Caco-2 (cell line): ENCODE data around the gene SIK3. TPM values are rescaled to one million over a fixed set of nuclear protein-coding genes. Genes with fewer than 3 reads are reported as not detected.
A peak's percentile ranks its signal among the peaks of the same experiment; 100 is the strongest.

Experiments
- BruUV-seq: library from RNA; stranded (reverse); fragments of 400-500 nt; replicated peaks from 2 replicates; lab custom pipeline; 2021; lab: Mats Ljungman, UMichigan
- CTCF ChIA-PET: fragments of 300-600 bp; sonication (Branson Sonifier 250); formaldehyde crosslinking; loops from one replicate; lab custom pipeline; 2022; ENCODE audit warnings: antibody characterized with exemption; lab: Charles Lee
- POLR2A ChIA-PET: fragments of 300-600 bp; sonication (Branson Sonifier 250); formaldehyde crosslinking; loops from one replicate; lab custom pipeline; 2022; ENCODE audit warnings: antibody characterized with exemption; lab: Charles Lee
- DNase-seq, 2 experiments: peaks; one replicate each; pipeline versions ENCODE4 v3.0.0 to v3.0.0-alpha.2; 2020 to 2022
- H3K27me3 ChIP-seq: replicated peaks from 2 replicates; pipeline ENCODE4 v1.6.0; 2011; ENCODE audit warnings: low read length; ENCODE audit not compliant: control insufficient read depth, insufficient read depth
- H3K36me3 ChIP-seq: 2 replicates; pipeline ENCODE4 v1.5.1; 2011; ENCODE audit warnings: low read length; ENCODE audit not compliant: control insufficient read depth, insufficient read depth
- H3K4me1 ChIP-seq: fragments of 250-450 bp; sonication (Bioruptor Pico); 2 replicates; pipeline ENCODE4 v1.5.1; 2020; ENCODE audit warnings: mild to moderate bottlenecking
- H3K4me3 ChIP-seq: 2 replicates; pipeline ENCODE4 v1.5.1; 2011; ENCODE audit warnings: low read depth, mild to moderate bottlenecking, control low read depth, low read length
- H3K9me3 ChIP-seq: fragments of 250-450 bp; sonication (Bioruptor Pico); 2 replicates; pipeline ENCODE4 v1.5.1; 2020; ENCODE audit warnings: mild to moderate bottlenecking, moderate library complexity
- H3K27ac Mint-ChIP-seq: one replicate; pipeline ENCODE4 v1.8.0; 2022; ENCODE audit warnings: mixed read lengths; ENCODE audit not compliant: unreplicated experiment
- H3K27me3 Mint-ChIP-seq: one replicate; pipeline ENCODE4 v1.8.0; 2022; ENCODE audit warnings: mixed read lengths; ENCODE audit not compliant: insufficient read depth, unreplicated experiment
- H3K36me3 Mint-ChIP-seq: one replicate; pipeline ENCODE4 v1.8.0; 2022; ENCODE audit warnings: mild to moderate bottlenecking, mixed read lengths; ENCODE audit not compliant: insufficient read depth, unreplicated experiment
- H3K4me1 Mint-ChIP-seq: one replicate; pipeline ENCODE4 v1.8.0; 2022; ENCODE audit warnings: low read depth, mixed read lengths; ENCODE audit not compliant: unreplicated experiment
- H3K4me3 Mint-ChIP-seq: one replicate; pipeline ENCODE4 v1.8.0; 2022; ENCODE audit warnings: mild to moderate bottlenecking, moderate library complexity, mixed read lengths; ENCODE audit not compliant: unreplicated experiment
- H3K9me3 Mint-ChIP-seq: one replicate; pipeline ENCODE4 v1.8.0; 2022; ENCODE audit warnings: mixed read lengths; ENCODE audit not compliant: unreplicated experiment
- intact Hi-C: fragments of 100-400 bp; cut with micrococcal nuclease; formaldehyde crosslinking; loops from one replicate; pipeline ENCODE4 v1.10.0; 2022; ENCODE audit not compliant: unreplicated experiment
- total RNA-seq: library from RNA; stranded (reverse); gene quantifications from 2 replicates; pipeline ENCODE4 v1.2.3, GENCODE V29; 2022
- TF ChIP-seq, protein P1 (sequence below), 2 experiments: fragments of 200-600 bp in 1 of 2; IDR thresholded peaks; 1 replicate in 1 of 2; 2 replicates in 1 of 2; pipeline versions ENCODE4 v1.5.1 to v1.8.0; 2011 to 2022; ENCODE audit warnings: antibody characterized with exemption in 1 of 2, control low read depth in 1 of 2, inconsistent platforms in 1 of 2, low read depth in 1 of 2, low read length in 1 of 2, mild to moderate bottlenecking in 1 of 2, moderate library complexity in 1 of 2; ENCODE audit not compliant: insufficient read depth in 1 of 2, severe bottlenecking in 1 of 2, unreplicated experiment in 1 of 2

The SIK3 gene
- total RNA-seq, 1 experiment from 2014 or later = 65.7 TPM

DNA sequence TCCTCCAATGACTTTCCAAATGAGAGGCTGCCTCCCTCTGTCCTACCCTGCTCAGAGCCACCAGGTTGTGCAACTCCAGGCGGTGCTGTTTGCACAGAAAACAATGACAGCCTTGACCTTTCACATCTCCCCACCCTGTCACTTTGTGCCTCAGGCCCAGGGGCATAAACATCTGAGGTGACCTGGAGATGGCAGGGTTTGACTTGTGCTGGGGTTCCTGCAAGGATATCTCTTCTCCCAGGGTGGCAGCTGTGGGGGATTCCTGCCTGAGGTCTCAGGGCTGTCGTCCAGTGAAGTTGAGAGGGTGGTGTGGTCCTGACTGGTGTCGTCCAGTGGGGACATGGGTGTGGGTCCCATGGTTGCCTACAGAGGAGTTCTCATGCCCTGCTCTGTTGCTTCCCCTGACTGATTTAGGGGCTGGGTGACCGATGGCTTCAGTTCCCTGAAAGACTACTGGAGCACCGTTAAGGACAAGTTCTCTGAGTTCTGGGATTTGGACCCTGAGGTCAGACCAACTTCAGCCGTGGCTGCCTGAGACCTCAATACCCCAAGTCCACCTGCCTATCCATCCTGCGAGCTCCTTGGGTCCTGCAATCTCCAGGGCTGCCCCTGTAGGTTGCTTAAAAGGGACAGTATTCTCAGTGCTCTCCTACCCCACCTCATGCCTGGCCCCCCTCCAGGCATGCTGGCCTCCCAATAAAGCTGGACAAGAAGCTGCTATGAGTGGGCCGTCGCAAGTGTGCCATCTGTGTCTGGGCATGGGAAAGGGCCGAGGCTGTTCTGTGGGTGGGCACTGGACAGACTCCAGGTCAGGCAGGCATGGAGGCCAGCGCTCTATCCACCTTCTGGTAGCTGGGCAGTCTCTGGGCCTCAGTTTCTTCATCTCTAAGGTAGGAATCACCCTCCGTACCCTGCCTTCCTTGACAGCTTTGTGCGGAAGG lies 265.6 kb downstream of the SIK3 start:
- H3K4me1 Mint-ChIP-seq = peaks cover 53% of the 10 kb centered on the region
- H3K4me3 Mint-ChIP-seq = peak overlapping the region; percentile 64
- peaks cover 10% of the 10 kb centered on the region for H3K9me3 Mint-ChIP-seq
- H3K36me3 Mint-ChIP-seq = peaks cover 49% of the 10 kb centered on the region
- H3K9me3 ChIP-seq = peaks cover 7% of the 10 kb centered on the region
- H3K27ac Mint-ChIP-seq = peak overlapping the region; percentile 93
- DNase-seq = peak; percentile 84 to 88
- TF ChIP-seq, protein P1, sequence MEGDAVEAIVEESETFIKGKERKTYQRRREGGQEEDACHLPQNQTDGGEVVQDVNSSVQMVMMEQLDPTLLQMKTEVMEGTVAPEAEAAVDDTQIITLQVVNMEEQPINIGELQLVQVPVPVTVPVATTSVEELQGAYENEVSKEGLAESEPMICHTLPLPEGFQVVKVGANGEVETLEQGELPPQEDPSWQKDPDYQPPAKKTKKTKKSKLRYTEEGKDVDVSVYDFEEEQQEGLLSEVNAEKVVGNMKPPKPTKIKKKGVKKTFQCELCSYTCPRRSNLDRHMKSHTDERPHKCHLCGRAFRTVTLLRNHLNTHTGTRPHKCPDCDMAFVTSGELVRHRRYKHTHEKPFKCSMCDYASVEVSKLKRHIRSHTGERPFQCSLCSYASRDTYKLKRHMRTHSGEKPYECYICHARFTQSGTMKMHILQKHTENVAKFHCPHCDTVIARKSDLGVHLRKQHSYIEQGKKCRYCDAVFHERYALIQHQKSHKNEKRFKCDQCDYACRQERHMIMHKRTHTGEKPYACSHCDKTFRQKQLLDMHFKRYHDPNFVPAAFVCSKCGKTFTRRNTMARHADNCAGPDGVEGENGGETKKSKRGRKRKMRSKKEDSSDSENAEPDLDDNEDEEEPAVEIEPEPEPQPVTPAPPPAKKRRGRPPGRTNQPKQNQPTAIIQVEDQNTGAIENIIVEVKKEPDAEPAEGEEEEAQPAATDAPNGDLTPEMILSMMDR (IDR thresholded peaks at IDR 0.05; ENCODE audit: insufficient read depth in 1 of 2, low read depth in 1 of 2, low read length in 1 of 2, severe bottlenecking in 1 of 2, unreplicated experiment in 1 of 2) = peak in 1 of 2 experiments; percentile 50
- no peaks in the 10 kb centered on the region for H3K27me3 ChIP-seq
- peaks cover 5% of the 10 kb centered on the region; the same call in 1 of the 2 replicates for H3K36me3 ChIP-seq
- BruUV-seq = no TSS peak
- intact Hi-C loops = no loop called here
- peaks cover 83% of the 10 kb centered on the region for H3K4me1 ChIP-seq
- POLR2A ChIA-PET = no interaction called here
- no peaks in the 10 kb centered on the region for H3K27me3 Mint-ChIP-seq
- CTCF ChIA-PET = interaction anchor here (1.1 kb wide), 1 partner anchor 40 kb away, joined by 3 read pairs; no protein-coding TSS in a partner anchor
- no peak overlapping the region for H3K4me3 ChIP-seq

DNA sequence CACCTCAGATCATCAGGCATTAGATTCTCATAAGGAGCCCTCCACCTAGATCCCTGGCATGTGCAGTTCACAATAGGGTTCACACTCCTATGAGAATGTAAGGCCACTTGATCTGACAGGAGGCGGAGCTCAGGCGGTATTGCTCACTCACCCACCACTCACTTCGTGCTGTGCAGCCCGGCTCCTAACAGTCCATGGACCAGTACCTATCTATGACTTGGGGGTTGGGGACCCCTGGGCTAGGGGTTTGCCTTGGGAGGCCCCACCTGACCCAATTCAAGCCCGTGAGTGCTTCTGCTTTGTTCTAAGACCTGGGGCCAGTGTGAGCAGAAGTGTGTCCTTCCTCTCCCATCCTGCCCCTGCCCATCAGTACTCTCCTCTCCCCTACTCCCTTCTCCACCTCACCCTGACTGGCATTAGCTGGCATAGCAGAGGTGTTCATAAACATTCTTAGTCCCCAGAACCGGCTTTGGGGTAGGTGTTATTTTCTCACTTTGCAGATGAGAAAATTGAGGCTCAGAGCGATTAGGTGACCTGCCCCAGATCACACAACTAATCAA lies 266.4 kb downstream of the SIK3 start:
- DNase-seq = no peak
- H3K4me3 Mint-ChIP-seq = peak overlapping the region; percentile 64
- BruUV-seq = no TSS peak
- Histone ChIP-seq H3K36me3 (peaks cover 5% of the 10 kb centered on the region; the same call in 1 of the 2 replicates), H3K4me3 (no peak overlapping the region), H3K4me1 (peaks cover 83% of the 10 kb centered on the region), H3K27me3 (no peaks in the 10 kb centered on the region), H3K9me3 (peaks cover 7% of the 10 kb centered on the region)
- no peaks in the 10 kb centered on the region for H3K27me3 Mint-ChIP-seq
- H3K4me1 Mint-ChIP-seq = peaks cover 52% of the 10 kb centered on the region
- CTCF ChIA-PET = no interaction called here
- peaks cover 10% of the 10 kb centered on the region for H3K9me3 Mint-ChIP-seq
- POLR2A ChIA-PET = no interaction called here
- H3K36me3 Mint-ChIP-seq = peaks cover 42% of the 10 kb centered on the region
- intact Hi-C loops = no loop called here
- H3K27ac Mint-ChIP-seq = peak overlapping the region; percentile 93
- TF ChIP-seq, protein P1 (IDR thresholded peaks at IDR 0.05; ENCODE audit: insufficient read depth in 1 of 2, low read depth in 1 of 2, low read length in 1 of 2, severe bottlenecking in 1 of 2, unreplicated experiment in 1 of 2) = no peak
